ENCODE measurements around the gene NUP50. TPM values are rescaled to one million over a fixed set of nuclear protein-coding genes. Genes with fewer than 3 reads are reported as not detected.

The NUP50 gene
- 49.8 and 50.7 TPM in 2 replicates for total RNA-seq (2014; rRNA removed; shearing (Covaris generic); ENCODE audit: low replicate concordance)

GRCh38 chr22:45163451-45164269 lies at the start of gene NUP50:
Gene NUP50 (plus strand): TSS chr22:45163925. CDS start chr22:45168178, 4,253 bp downstream.
- Histone ChIP-seq H3K27ac (ENCODE audit: low read length) (peak within 1 kb of the TSS; percentile 73), H4K20me1 (ENCODE audit: insufficient read depth, low read depth, low read length) (peaks cover 20% of the 10 kb centered on the region), H3K4me3 (ENCODE audit: low read length) (peak within 1 kb of the TSS; percentile 91), H2AFZ (ENCODE audit: low read length) (peak within 1 kb of the TSS; percentile 89; the same call in 1 of the 2 replicates), H3K9ac (ENCODE audit: low read length) (peak within 1 kb of the TSS; percentile 98), H3K4me1 (ENCODE audit: low read length) (peaks cover 27% of the 10 kb centered on the region), H3K9me3 (ENCODE audit: low read length) (no peaks in the 10 kb centered on the region), H3K4me2 (ENCODE audit: low read depth, low read length, poor library complexity, severe bottlenecking) (peak within 1 kb of the TSS; percentile 66), H3K79me2 (ENCODE audit: low read length) (peaks cover 93% of the 10 kb centered on the region), H3K36me3 (ENCODE audit: insufficient read depth, low read length) (peaks cover 27% of the 10 kb centered on the region), H3K9me2 (replicated peaks; ENCODE audit: insufficient read depth, low read length) (no peaks in the 10 kb centered on the region), H3K27me3 (ENCODE audit: low read length) (no peaks in the 10 kb centered on the region)
- DNase-seq = peak; percentile 99

GRCh38 chr22:45120440-45120839 lies 43.3 kb upstream of the NUP50 start:
- no peaks in the 10 kb centered on the region for H3K9me3 ChIP-seq (ENCODE audit: low read length)
- H3K4me1 ChIP-seq (ENCODE audit: low read length) = no peaks in the 10 kb centered on the region
- H3K9me2 ChIP-seq (replicated peaks; ENCODE audit: insufficient read depth, low read length) = no peaks in the 10 kb centered on the region
- no peak for DNase-seq
- no peaks in the 10 kb centered on the region for H3K79me2 ChIP-seq (ENCODE audit: low read length)
- H2AFZ ChIP-seq (ENCODE audit: low read length) = no peak overlapping the region
- no peaks in the 10 kb centered on the region for H4K20me1 ChIP-seq (ENCODE audit: insufficient read depth, low read depth, low read length)
- H3K27me3 ChIP-seq (ENCODE audit: low read length) = no peaks in the 10 kb centered on the region
- H3K36me3 ChIP-seq (ENCODE audit: insufficient read depth, low read length) = no peaks in the 10 kb centered on the region
- H3K4me3 ChIP-seq (ENCODE audit: low read length) = no peak overlapping the region
- no peak overlapping the region for H3K27ac ChIP-seq (ENCODE audit: low read length)
- H3K4me2 ChIP-seq (ENCODE audit: low read depth, low read length, poor library complexity, severe bottlenecking) = no peak overlapping the region
- no peak overlapping the region for H3K9ac ChIP-seq (ENCODE audit: low read length)

GRCh38 chr22:45120931-45121330 lies 42.8 kb upstream of the NUP50 start:
- Histone ChIP-seq H2AFZ (ENCODE audit: low read length) (no peak overlapping the region), H3K27me3 (ENCODE audit: low read length) (no peaks in the 10 kb centered on the region), H3K79me2 (ENCODE audit: low read length) (no peaks in the 10 kb centered on the region), H3K4me1 (ENCODE audit: low read length) (no peaks in the 10 kb centered on the region), H3K4me3 (ENCODE audit: low read length) (no peak overlapping the region), H3K9me3 (ENCODE audit: low read length) (no peaks in the 10 kb centered on the region), H3K4me2 (ENCODE audit: low read depth, low read length, poor library complexity, severe bottlenecking) (no peak overlapping the region), H4K20me1 (ENCODE audit: insufficient read depth, low read depth, low read length) (no peaks in the 10 kb centered on the region), H3K27ac (ENCODE audit: low read length) (no peak overlapping the region), H3K9ac (ENCODE audit: low read length) (no peak overlapping the region), H3K9me2 (replicated peaks; ENCODE audit: insufficient read depth, low read length) (no peaks in the 10 kb centered on the region), H3K36me3 (ENCODE audit: insufficient read depth, low read length) (no peaks in the 10 kb centered on the region)
- DNase-seq = no peak

- Histone ChIP-seq H3K9ac (ENCODE audit: low read length) (no peak overlapping the region), H3K9me3 (ENCODE audit: low read length) (no peaks in the 10 kb centered on the region), H3K4me3 (ENCODE audit: low read length) (no peak overlapping the region), H3K9me2 (replicated peaks; ENCODE audit: insufficient read depth, low read length) (no peaks in the 10 kb centered on the region), H2AFZ (ENCODE audit: low read length) (no peak overlapping the region), H3K27me3 (ENCODE audit: low read length) (no peaks in the 10 kb centered on the region), H3K4me1 (ENCODE audit: low read length) (no peaks in the 10 kb centered on the region), H3K27ac (ENCODE audit: low read length) (no peak overlapping the region), H3K79me2 (ENCODE audit: low read length) (no peaks in the 10 kb centered on the region), H4K20me1 (ENCODE audit: insufficient read depth, low read depth, low read length) (no peaks in the 10 kb centered on the region), H3K4me2 (ENCODE audit: low read depth, low read length, poor library complexity, severe bottlenecking) (no peak overlapping the region), H3K36me3 (ENCODE audit: insufficient read depth, low read length) (no peaks in the 10 kb centered on the region)
- DNase-seq = no peak
Observed at GRCh38 chr22:45124176-45124847, 39.4 kb upstream of the NUP50 start.

- Histone ChIP-seq H3K36me3 (ENCODE audit: insufficient read depth, low read length) (no peaks in the 10 kb centered on the region), H2AFZ (ENCODE audit: low read length) (no peak overlapping the region), H3K4me1 (ENCODE audit: low read length) (no peaks in the 10 kb centered on the region), H3K9me3 (ENCODE audit: low read length) (no peaks in the 10 kb centered on the region), H3K79me2 (ENCODE audit: low read length) (no peaks in the 10 kb centered on the region), H3K27ac (ENCODE audit: low read length) (no peak overlapping the region), H3K9me2 (replicated peaks; ENCODE audit: insufficient read depth, low read length) (no peaks in the 10 kb centered on the region), H3K9ac (ENCODE audit: low read length) (no peak overlapping the region), H4K20me1 (ENCODE audit: insufficient read depth, low read depth, low read length) (no peaks in the 10 kb centered on the region), H3K27me3 (ENCODE audit: low read length) (no peaks in the 10 kb centered on the region), H3K4me3 (ENCODE audit: low read length) (no peak overlapping the region), H3K4me2 (ENCODE audit: low read depth, low read length, poor library complexity, severe bottlenecking) (no peak overlapping the region)
- DNase-seq = no peak
Observed at GRCh38 chr22:45125188-45125587, 38.5 kb upstream of the NUP50 start.

GRCh38 chr22:45127866-45128265 lies 35.9 kb upstream of the NUP50 start:
- no peak overlapping the region for H3K4me2 ChIP-seq (ENCODE audit: low read depth, low read length, poor library complexity, severe bottlenecking)
- no peak overlapping the region for H3K4me3 ChIP-seq (ENCODE audit: low read length)
- H3K79me2 ChIP-seq (ENCODE audit: low read length) = no peaks in the 10 kb centered on the region
- no peaks in the 10 kb centered on the region for H3K9me2 ChIP-seq (replicated peaks; ENCODE audit: insufficient read depth, low read length)
- no peaks in the 10 kb centered on the region for H3K9me3 ChIP-seq (ENCODE audit: low read length)
- H3K36me3 ChIP-seq (ENCODE audit: insufficient read depth, low read length) = no peaks in the 10 kb centered on the region
- H3K27ac ChIP-seq (ENCODE audit: low read length) = no peak overlapping the region
- H2AFZ ChIP-seq (ENCODE audit: low read length) = no peak overlapping the region
- no peaks in the 10 kb centered on the region for H3K4me1 ChIP-seq (ENCODE audit: low read length)
- H4K20me1 ChIP-seq (ENCODE audit: insufficient read depth, low read depth, low read length) = no peaks in the 10 kb centered on the region
- no peak overlapping the region for H3K9ac ChIP-seq (ENCODE audit: low read length)
- no peak for DNase-seq
- no peaks in the 10 kb centered on the region for H3K27me3 ChIP-seq (ENCODE audit: low read length)

GRCh38 chr22:45129703-45130524 lies 33.8 kb upstream of the NUP50 start:
- no peak overlapping the region for H3K27ac ChIP-seq (ENCODE audit: low read length)
- H3K4me2 ChIP-seq (ENCODE audit: low read depth, low read length, poor library complexity, severe bottlenecking) = no peak overlapping the region
- no peak for DNase-seq

GRCh38 chr22:45130891-45131290 lies 32.8 kb upstream of the NUP50 start:
- Histone ChIP-seq H3K36me3 (ENCODE audit: insufficient read depth, low read length) (peaks cover 10% of the 10 kb centered on the region), H3K9me2 (replicated peaks; ENCODE audit: insufficient read depth, low read length) (no peaks in the 10 kb centered on the region), H2AFZ (ENCODE audit: low read length) (no peak overlapping the region), H4K20me1 (ENCODE audit: insufficient read depth, low read depth, low read length) (no peaks in the 10 kb centered on the region), H3K9ac (ENCODE audit: low read length) (no peak overlapping the region), H3K4me2 (ENCODE audit: low read depth, low read length, poor library complexity, severe bottlenecking) (no peak overlapping the region), H3K27ac (ENCODE audit: low read length) (no peak overlapping the region), H3K27me3 (ENCODE audit: low read length) (no peaks in the 10 kb centered on the region), H3K79me2 (ENCODE audit: low read length) (no peaks in the 10 kb centered on the region), H3K4me1 (ENCODE audit: low read length) (no peaks in the 10 kb centered on the region), H3K9me3 (ENCODE audit: low read length) (no peaks in the 10 kb centered on the region; the same call in 1 of the 2 replicates), H3K4me3 (ENCODE audit: low read length) (no peak overlapping the region)
- no peak for DNase-seq

More at GRCh38 chr22:45129703-45130524, 33.8 kb upstream of the NUP50 start:
- H3K9ac ChIP-seq (ENCODE audit: low read length) = no peak overlapping the region
- H3K4me1 ChIP-seq (ENCODE audit: low read length) = no peaks in the 10 kb centered on the region
- no peaks in the 10 kb centered on the region for H4K20me1 ChIP-seq (ENCODE audit: insufficient read depth, low read depth, low read length)
- H3K79me2 ChIP-seq (ENCODE audit: low read length) = no peaks in the 10 kb centered on the region
- H3K27me3 ChIP-seq (ENCODE audit: low read length) = no peaks in the 10 kb centered on the region
- H3K36me3 ChIP-seq (ENCODE audit: insufficient read depth, low read length) = peaks cover 8% of the 10 kb centered on the region
- H3K4me3 ChIP-seq (ENCODE audit: low read length) = no peak overlapping the region
- no peaks in the 10 kb centered on the region; the same call in 1 of the 2 replicates for H3K9me3 ChIP-seq (ENCODE audit: low read length)
- H3K9me2 ChIP-seq (replicated peaks; ENCODE audit: insufficient read depth, low read length) = no peaks in the 10 kb centered on the region
- no peak overlapping the region for H2AFZ ChIP-seq (ENCODE audit: low read length)
